Subcutaneous abdominal adipose tissue (tissue), 5 donors: ENCODE measurements around the gene KBTBD8.

Source experiments
- H3K27ac ChIP-seq: one replicate; pipeline ENCODE4 v1.7.0; 2013; ENCODE audit warnings: low read depth, mild to moderate bottlenecking, inconsistent platforms, low read length, moderate library complexity
- H3K27me3 ChIP-seq, 5 donors: one replicate each; pipeline ENCODE4 v1.7.0; 2013; ENCODE audit warnings: low read length in 5 of 5, inconsistent platforms in 1 of 5; ENCODE audit not compliant: control insufficient read depth in 5 of 5, insufficient read depth in 4 of 5
- H3K36me3 ChIP-seq, 5 donors: one replicate each; pipeline ENCODE4 v1.7.0; 2013; ENCODE audit warnings: low read length in 5 of 5; ENCODE audit not compliant: control insufficient read depth in 5 of 5, insufficient read depth in 5 of 5
- H3K4me1 ChIP-seq, 5 donors: one replicate each; pipeline ENCODE4 v1.7.0; 2013; ENCODE audit warnings: low read length in 5 of 5, mild to moderate bottlenecking in 3 of 5, moderate library complexity in 1 of 5; ENCODE audit not compliant: control insufficient read depth in 5 of 5, insufficient read depth in 5 of 5
- H3K4me3 ChIP-seq, 5 donors: one replicate each; pipeline ENCODE4 v1.7.0; 2013; ENCODE audit warnings: low read length in 5 of 5, low read depth in 1 of 5
- H3K9ac ChIP-seq, 5 donors: one replicate each; pipeline ENCODE4 v1.7.0; 2013; ENCODE audit warnings: low read length in 5 of 5, mild to moderate bottlenecking in 4 of 5, moderate library complexity in 3 of 5
- H3K9me3 ChIP-seq, 5 donors: one replicate each; pipeline ENCODE4 v1.7.0; 2013; ENCODE audit warnings: low read length in 5 of 5; ENCODE audit not compliant: control insufficient read depth in 5 of 5
- donor health status: healthy.
- donor health status: healthy.
- donor health status: healthy.
- donor health status: healthy.
- donor health status: healthy.

The KBTBD8 gene

GRCh38 chr3:67031986-67032385 is 33.9 kb downstream of the KBTBD8 start:
- no peaks in the 10 kb centered on the region for H3K27me3 ChIP-seq
- H3K4me1 ChIP-seq = no peaks in the 10 kb centered on the region
- no peak overlapping the region for H3K9ac ChIP-seq
- H3K36me3 ChIP-seq = no peaks in the 10 kb centered on the region
- H3K4me3 ChIP-seq = no peak overlapping the region
- H3K9me3 ChIP-seq = no peaks in the 10 kb centered on the region
- no peak overlapping the region for H3K27ac ChIP-seq

GRCh38 chr3:67033079-67033478 is 35.0 kb downstream of the KBTBD8 start:
- Histone ChIP-seq H3K27ac (no peak overlapping the region), H3K4me3 (no peak overlapping the region), H3K9ac (no peak overlapping the region), H3K9me3 (no peaks in the 10 kb centered on the region), H3K27me3 (no peaks in the 10 kb centered on the region), H3K36me3 (no peaks in the 10 kb centered on the region), H3K4me1 (no peaks in the 10 kb centered on the region)

GRCh38 chr3:67034371-67034770 is 36.3 kb downstream of the KBTBD8 start:
- H3K27ac ChIP-seq = no peak overlapping the region

GRCh38 chr3:67037615-67038014 is 39.5 kb downstream of the KBTBD8 start:
- Histone ChIP-seq H3K9ac (no peak overlapping the region), H3K27me3 (no peaks in the 10 kb centered on the region), H3K4me3 (no peak overlapping the region), H3K36me3 (no peaks in the 10 kb centered on the region), H3K9me3 (peaks cover 0 to 4% (median 0%) of the 10 kb centered on the region in 5 donors), H3K4me1 (no peaks in the 10 kb centered on the region), H3K27ac (no peak overlapping the region)

More at GRCh38 chr3:67034371-67034770, 36.3 kb downstream of the KBTBD8 start:
- no peak overlapping the region for H3K4me3 ChIP-seq
- no peak overlapping the region for H3K9ac ChIP-seq
- no peaks in the 10 kb centered on the region for H3K9me3 ChIP-seq
- H3K36me3 ChIP-seq = no peaks in the 10 kb centered on the region
- no peaks in the 10 kb centered on the region for H3K27me3 ChIP-seq
- H3K4me1 ChIP-seq = no peaks in the 10 kb centered on the region

GRCh38 chr3:67044295-67044694 is 46.2 kb downstream of the KBTBD8 start:
- peaks cover 0 to 4% (median 0%) of the 10 kb centered on the region in 5 donors for H3K9me3 ChIP-seq
- peaks cover 0 to 6% (median 0%) of the 10 kb centered on the region in 5 donors for H3K4me1 ChIP-seq
- no peaks in the 10 kb centered on the region for H3K36me3 ChIP-seq
- no peak overlapping the region for H3K27ac ChIP-seq
- H3K9ac ChIP-seq = no peak overlapping the region
- H3K4me3 ChIP-seq = no peak overlapping the region
- no peaks in the 10 kb centered on the region for H3K27me3 ChIP-seq

GRCh38 chr3:67044955-67045354 is 46.8 kb downstream of the KBTBD8 start:
- no peak overlapping the region for H3K4me3 ChIP-seq
- no peaks in the 10 kb centered on the region for H3K36me3 ChIP-seq
- no peaks in the 10 kb centered on the region for H3K27me3 ChIP-seq
- H3K4me1 ChIP-seq = peaks cover 0 to 6% (median 0%) of the 10 kb centered on the region in 5 donors
- H3K9me3 ChIP-seq = peaks cover 0 to 1% (median 0%) of the 10 kb centered on the region in 5 donors
- H3K27ac ChIP-seq = no peak overlapping the region
- no peak overlapping the region for H3K9ac ChIP-seq

- no peaks in the 10 kb centered on the region for H3K27me3 ChIP-seq
- no peak overlapping the region for H3K27ac ChIP-seq
- no peaks in the 10 kb centered on the region for H3K36me3 ChIP-seq
- H3K4me3 ChIP-seq = no peak overlapping the region
- peaks cover 0 to 6% (median 0%) of the 10 kb centered on the region in 5 donors for H3K4me1 ChIP-seq
- no peak overlapping the region for H3K9ac ChIP-seq
- no peaks in the 10 kb centered on the region for H3K9me3 ChIP-seq
Measured at GRCh38 chr3:67045711-67046465, 47.8 kb downstream of the KBTBD8 start.

GRCh38 chr3:67047051-67047450 is 48.9 kb downstream of the KBTBD8 start:
- Histone ChIP-seq H3K4me1 (peaks cover 0 to 6% (median 0%) of the 10 kb centered on the region in 5 donors), H3K4me3 (no peak overlapping the region), H3K27me3 (no peaks in the 10 kb centered on the region), H3K9ac (no peak overlapping the region), H3K27ac (no peak overlapping the region), H3K9me3 (no peaks in the 10 kb centered on the region), H3K36me3 (no peaks in the 10 kb centered on the region)

- H3K4me3 ChIP-seq = no peak overlapping the region
- H3K9ac ChIP-seq = no peak overlapping the region
- peaks cover 0 to 6% (median 0%) of the 10 kb centered on the region in 5 donors for H3K4me1 ChIP-seq
- no peak overlapping the region for H3K27ac ChIP-seq
- H3K36me3 ChIP-seq = no peaks in the 10 kb centered on the region
- H3K9me3 ChIP-seq = peaks cover 0 to 2% (median 0%) of the 10 kb centered on the region in 5 donors
- no peaks in the 10 kb centered on the region for H3K27me3 ChIP-seq
Measured at GRCh38 chr3:67048067-67048714, 50.1 kb downstream of the KBTBD8 start.

- Histone ChIP-seq H3K36me3 (no peaks in the 10 kb centered on the region), H3K9ac (no peak overlapping the region), H3K4me3 (no peak overlapping the region), H3K27ac (no peak overlapping the region), H3K27me3 (no peaks in the 10 kb centered on the region), H3K9me3 (peaks cover 0 to 2% (median 0%) of the 10 kb centered on the region in 5 donors), H3K4me1 (peaks cover 0 to 6% (median 0%) of the 10 kb centered on the region in 5 donors)
Measured at GRCh38 chr3:67048715-67049074, 50.6 kb downstream of the KBTBD8 start.
